H1 (cell line): ENCODE measurements around the gene DVL1. TPM values are rescaled to one million over a fixed set of nuclear protein-coding genes. Genes with fewer than 3 reads are reported as not detected.

Source experiments
- CEBPB ChIP-seq: IDR thresholded peaks from 2 replicates; pipeline ENCODE4 v1.6.1; 2012; ENCODE audit warnings: low read depth, low read length
- MAX ChIP-seq: IDR thresholded peaks from 2 replicates; pipeline ENCODE4 v1.6.1; 2012; ENCODE audit warnings: inconsistent platforms
- NANOG ChIP-seq: IDR thresholded peaks from 2 replicates; pipeline ENCODE4 v1.6.1; 2011; ENCODE audit warnings: low read length, low read depth, mild to moderate bottlenecking, inconsistent platforms; ENCODE audit not compliant: insufficient read depth, poor library complexity, severe bottlenecking
- RAD21 ChIP-seq, 2 experiments: IDR thresholded peaks in 1 of 2; conservative IDR thresholded peaks in 1 of 2; 2 replicates each; pipeline ENCODE4 v1.6.1; 2011; ENCODE audit warnings: low read depth in 2 of 2, low read length in 2 of 2, improper control_type of control experiment in 1 of 2, inconsistent platforms in 1 of 2, mild to moderate bottlenecking in 1 of 2, moderate library complexity in 1 of 2
- SAP30 ChIP-seq: fragments of 300-600 bp; sonication (generic); IDR thresholded peaks from 2 replicates; pipeline ENCODE4 v1.7.1; 2012; ENCODE audit warnings: low read length, moderate library complexity, mild to moderate bottlenecking, inconsistent platforms; ENCODE audit not compliant: insufficient read depth, insufficient replicate concordance
- YY1 ChIP-seq: IDR thresholded peaks from 2 replicates; pipeline ENCODE4 v1.6.1; 2011; ENCODE audit warnings: low read depth, mild to moderate bottlenecking, low read length
- polyA plus RNA-seq, 7 experiments: library from polyadenylated mRNA; depleted of rRNA in 3 of 7; stranded (reverse) in 5 of 7; unstranded in 2 of 7; fragments of >200 nt in 5 of 7; fragments of 200-250 nt in 2 of 7; gene quantifications; 1 replicate in 5 of 7; 2 replicates in 1 of 7; 4 replicates in 1 of 7; pipeline versions ENCODE4 v1.2.1 to v1.2.3, GENCODE V29; 2011 to 2013; ENCODE audit warnings: missing spikeins in 2 of 7, mixed read lengths in 2 of 7
- total RNA-seq: library from RNA; stranded (reverse); fragmentation: NEBNext Ultra II Directional; extraction: Animal tissue kit (Norgen Biotek cat#: 25700); gene quantifications from 2 replicates; pipeline ENCODE4 v1.2.1, GENCODE V29; 2021

The DVL1 gene
- total and polyA plus RNA-seq, 2 of the 8 experiments (the other 6 are each of a cell fraction or from before 2014, with no cell fraction given) = 39.4 to 58.9 TPM

- TF ChIP-seq SAP30 (no peak), MAX (no peak), CEBPB (no peak), YY1 (no peak), NANOG (no peak), RAD21 (IDR thresholded peaks at IDR 0.05 in 1 of 2, conservative IDR thresholded peaks at IDR 0.05 in 1 of 2; ENCODE audit: low read depth in 2 of 2, low read length in 2 of 2) (no peak)
These were observed 21.9 kb downstream of the DVL1 start (continued) for GRCh38 chr1:1327291-1327690.
